ENCODE data around the gene PARP11.

PARP11 gene

GRCh38 chr12:3770891-3771290, 102.3 kb downstream of the PARP11 start:
- Histone ChIP-seq H3K79me2 (ENCODE audit: insufficient read depth, low read length) (no peaks in the 10 kb centered on the region), H3F3A (ENCODE audit: low read depth) (no peaks in the 10 kb centered on the region), H3K9me2 (replicated peaks; ENCODE audit: low read depth, low read length) (no peaks in the 10 kb centered on the region), H2AFZ (ENCODE audit: low read length) (no peak overlapping the region), H3K27me3 (ENCODE audit: insufficient read depth, low read length, poor library complexity, severe bottlenecking) (no peaks in the 10 kb centered on the region), H3K4me3 (ENCODE audit: low read length, poor library complexity, severe bottlenecking) (no peak overlapping the region), H3K9ac (ENCODE audit: low read depth, low read length, poor library complexity, severe bottlenecking) (no peak overlapping the region), H3K9me3 (ENCODE audit: insufficient read depth, low read depth, low read length) (no peaks in the 10 kb centered on the region), H4K20me1 (ENCODE audit: insufficient read depth, low read length, poor library complexity, severe bottlenecking) (no peaks in the 10 kb centered on the region), H3K4me1 (ENCODE audit: insufficient read depth, low read length, poor library complexity, severe bottlenecking) (no peaks in the 10 kb centered on the region), H3K4me2 (ENCODE audit: low read depth, low read length, poor library complexity, severe bottlenecking) (no peak overlapping the region), H3K36me3 (ENCODE audit: insufficient read depth, low read length) (no peaks in the 10 kb centered on the region)
- no peak for TF ChIP-seq EZH2phosphoT487 (IDR thresholded peaks at IDR 0.05; ENCODE audit: borderline replicate concordance)
- no peak for TF ChIP-seq CTCF (conservative IDR thresholded peaks at IDR 0.05; ENCODE audit: low read length)

- H3K9ac ChIP-seq (ENCODE audit: low read depth, low read length, poor library complexity, severe bottlenecking), result no peak overlapping the region
- no peaks in the 10 kb centered on the region for H4K20me1 ChIP-seq (ENCODE audit: insufficient read depth, low read length, poor library complexity, severe bottlenecking)
- no peak overlapping the region for H2AFZ ChIP-seq (ENCODE audit: low read length)
- no peak overlapping the region for H3K4me2 ChIP-seq (ENCODE audit: low read depth, low read length, poor library complexity, severe bottlenecking)
- no peaks in the 10 kb centered on the region for H3F3A ChIP-seq (ENCODE audit: low read depth)
- H3K79me2 ChIP-seq (ENCODE audit: insufficient read depth, low read length), result no peaks in the 10 kb centered on the region
- no peaks in the 10 kb centered on the region for H3K9me2 ChIP-seq (replicated peaks; ENCODE audit: low read depth, low read length)
- H3K4me1 ChIP-seq (ENCODE audit: insufficient read depth, low read length, poor library complexity, severe bottlenecking), result no peaks in the 10 kb centered on the region
- H3K4me3 ChIP-seq (ENCODE audit: low read length, poor library complexity, severe bottlenecking), result no peak overlapping the region
- no peaks in the 10 kb centered on the region for H3K27me3 ChIP-seq (ENCODE audit: insufficient read depth, low read length, poor library complexity, severe bottlenecking)
- H3K36me3 ChIP-seq (ENCODE audit: insufficient read depth, low read length), result no peaks in the 10 kb centered on the region
- TF ChIP-seq CTCF (conservative IDR thresholded peaks at IDR 0.05; ENCODE audit: low read length) (no peak), EZH2phosphoT487 (IDR thresholded peaks at IDR 0.05; ENCODE audit: borderline replicate concordance) (no peak)
- H3K9me3 ChIP-seq (ENCODE audit: insufficient read depth, low read depth, low read length), result no peaks in the 10 kb centered on the region
Measured at GRCh38 chr12:3768911-3769447, 104.2 kb downstream of the PARP11 start.

- no peaks in the 10 kb centered on the region for H3K9me2 ChIP-seq (replicated peaks; ENCODE audit: low read depth, low read length)
- no peak overlapping the region for H3K4me2 ChIP-seq (ENCODE audit: low read depth, low read length, poor library complexity, severe bottlenecking)
Measured at GRCh38 chr12:3761116-3761735, 112.0 kb downstream of the PARP11 start.

More at GRCh38 chr12:3761116-3761735, 112.0 kb downstream of the PARP11 start:
- Histone ChIP-seq H3K4me1 (ENCODE audit: insufficient read depth, low read length, poor library complexity, severe bottlenecking) (no peaks in the 10 kb centered on the region), H3K36me3 (ENCODE audit: insufficient read depth, low read length) (no peaks in the 10 kb centered on the region), H3K4me3 (ENCODE audit: low read length, poor library complexity, severe bottlenecking) (no peak overlapping the region), H4K20me1 (ENCODE audit: insufficient read depth, low read length, poor library complexity, severe bottlenecking) (no peaks in the 10 kb centered on the region), H3K27me3 (ENCODE audit: insufficient read depth, low read length, poor library complexity, severe bottlenecking) (no peaks in the 10 kb centered on the region), H3K9me3 (ENCODE audit: insufficient read depth, low read depth, low read length) (no peaks in the 10 kb centered on the region), H3F3A (ENCODE audit: low read depth) (no peaks in the 10 kb centered on the region), H2AFZ (ENCODE audit: low read length) (no peak overlapping the region), H3K9ac (ENCODE audit: low read depth, low read length, poor library complexity, severe bottlenecking) (no peak overlapping the region), H3K79me2 (ENCODE audit: insufficient read depth, low read length) (no peaks in the 10 kb centered on the region)
- TF ChIP-seq CTCF (conservative IDR thresholded peaks at IDR 0.05; ENCODE audit: low read length) (no peak), EZH2phosphoT487 (IDR thresholded peaks at IDR 0.05; ENCODE audit: borderline replicate concordance) (no peak)
